ENCODE results near the gene PCF11.

DNA sequence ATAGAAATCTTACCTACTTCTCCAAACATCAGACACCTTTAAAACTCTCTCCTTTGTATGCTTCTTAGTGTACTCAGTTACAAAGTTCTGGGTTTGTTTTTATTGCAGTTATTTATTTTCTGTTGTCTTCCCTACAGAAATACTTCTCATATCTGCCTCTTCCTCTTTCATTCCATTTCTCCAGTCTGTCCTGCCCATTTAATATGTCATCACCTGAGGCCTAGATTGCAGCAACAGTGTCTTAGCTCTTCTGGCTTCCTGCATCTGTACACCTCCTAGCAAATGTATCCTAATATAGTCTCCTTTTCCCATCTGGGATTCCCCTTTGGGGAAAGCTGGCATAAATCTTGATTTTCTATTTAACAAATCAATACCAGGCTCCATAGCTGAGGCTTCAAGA lies 34.9 kb upstream of the PCF11 start:
- no peak for TF ChIP-seq SMC3 (IDR thresholded peaks at IDR 0.05)
- no peak for TF ChIP-seq EP300 (IDR thresholded peaks at IDR 0.05)
- no peak for TF ChIP-seq POLR2A (IDR thresholded peaks at IDR 0.05; ENCODE audit: low read length)
- no peak for TF ChIP-seq ZFP36 (IDR thresholded peaks at IDR 0.05; ENCODE audit: borderline replicate concordance, partially characterized antibody)
- TF ChIP-seq, protein P1, sequence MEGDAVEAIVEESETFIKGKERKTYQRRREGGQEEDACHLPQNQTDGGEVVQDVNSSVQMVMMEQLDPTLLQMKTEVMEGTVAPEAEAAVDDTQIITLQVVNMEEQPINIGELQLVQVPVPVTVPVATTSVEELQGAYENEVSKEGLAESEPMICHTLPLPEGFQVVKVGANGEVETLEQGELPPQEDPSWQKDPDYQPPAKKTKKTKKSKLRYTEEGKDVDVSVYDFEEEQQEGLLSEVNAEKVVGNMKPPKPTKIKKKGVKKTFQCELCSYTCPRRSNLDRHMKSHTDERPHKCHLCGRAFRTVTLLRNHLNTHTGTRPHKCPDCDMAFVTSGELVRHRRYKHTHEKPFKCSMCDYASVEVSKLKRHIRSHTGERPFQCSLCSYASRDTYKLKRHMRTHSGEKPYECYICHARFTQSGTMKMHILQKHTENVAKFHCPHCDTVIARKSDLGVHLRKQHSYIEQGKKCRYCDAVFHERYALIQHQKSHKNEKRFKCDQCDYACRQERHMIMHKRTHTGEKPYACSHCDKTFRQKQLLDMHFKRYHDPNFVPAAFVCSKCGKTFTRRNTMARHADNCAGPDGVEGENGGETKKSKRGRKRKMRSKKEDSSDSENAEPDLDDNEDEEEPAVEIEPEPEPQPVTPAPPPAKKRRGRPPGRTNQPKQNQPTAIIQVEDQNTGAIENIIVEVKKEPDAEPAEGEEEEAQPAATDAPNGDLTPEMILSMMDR (IDR thresholded peaks at IDR 0.05) = no peak
- TF ChIP-seq SREBF2 (IDR thresholded peaks at IDR 0.05) = no peak
- TF ChIP-seq NPAS2 (CRISPR knock-in tag; IDR thresholded peaks at IDR 0.05; ENCODE audit: borderline replicate concordance) = no peak
- no peak for TF ChIP-seq JUN (IDR thresholded peaks at IDR 0.05)
- TF ChIP-seq KDM5A (IDR thresholded peaks at IDR 0.05) = no peak
- no peak for TF ChIP-seq BHLHE40 (IDR thresholded peaks at IDR 0.05; ENCODE audit: low read depth, low read length)
- no peak for TF ChIP-seq CHD4 (IDR thresholded peaks at IDR 0.05; ENCODE audit: borderline replicate concordance)
- TF ChIP-seq, protein P2, sequence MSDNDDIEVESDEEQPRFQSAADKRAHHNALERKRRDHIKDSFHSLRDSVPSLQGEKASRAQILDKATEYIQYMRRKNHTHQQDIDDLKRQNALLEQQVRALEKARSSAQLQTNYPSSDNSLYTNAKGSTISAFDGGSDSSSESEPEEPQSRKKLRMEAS (IDR thresholded peaks at IDR 0.05) = no peak
- TF ChIP-seq, protein P3, sequence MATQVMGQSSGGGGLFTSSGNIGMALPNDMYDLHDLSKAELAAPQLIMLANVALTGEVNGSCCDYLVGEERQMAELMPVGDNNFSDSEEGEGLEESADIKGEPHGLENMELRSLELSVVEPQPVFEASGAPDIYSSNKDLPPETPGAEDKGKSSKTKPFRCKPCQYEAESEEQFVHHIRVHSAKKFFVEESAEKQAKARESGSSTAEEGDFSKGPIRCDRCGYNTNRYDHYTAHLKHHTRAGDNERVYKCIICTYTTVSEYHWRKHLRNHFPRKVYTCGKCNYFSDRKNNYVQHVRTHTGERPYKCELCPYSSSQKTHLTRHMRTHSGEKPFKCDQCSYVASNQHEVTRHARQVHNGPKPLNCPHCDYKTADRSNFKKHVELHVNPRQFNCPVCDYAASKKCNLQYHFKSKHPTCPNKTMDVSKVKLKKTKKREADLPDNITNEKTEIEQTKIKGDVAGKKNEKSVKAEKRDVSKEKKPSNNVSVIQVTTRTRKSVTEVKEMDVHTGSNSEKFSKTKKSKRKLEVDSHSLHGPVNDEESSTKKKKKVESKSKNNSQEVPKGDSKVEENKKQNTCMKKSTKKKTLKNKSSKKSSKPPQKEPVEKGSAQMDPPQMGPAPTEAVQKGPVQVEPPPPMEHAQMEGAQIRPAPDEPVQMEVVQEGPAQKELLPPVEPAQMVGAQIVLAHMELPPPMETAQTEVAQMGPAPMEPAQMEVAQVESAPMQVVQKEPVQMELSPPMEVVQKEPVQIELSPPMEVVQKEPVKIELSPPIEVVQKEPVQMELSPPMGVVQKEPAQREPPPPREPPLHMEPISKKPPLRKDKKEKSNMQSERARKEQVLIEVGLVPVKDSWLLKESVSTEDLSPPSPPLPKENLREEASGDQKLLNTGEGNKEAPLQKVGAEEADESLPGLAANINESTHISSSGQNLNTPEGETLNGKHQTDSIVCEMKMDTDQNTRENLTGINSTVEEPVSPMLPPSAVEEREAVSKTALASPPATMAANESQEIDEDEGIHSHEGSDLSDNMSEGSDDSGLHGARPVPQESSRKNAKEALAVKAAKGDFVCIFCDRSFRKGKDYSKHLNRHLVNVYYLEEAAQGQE (IDR thresholded peaks at IDR 0.05) = no peak
- TF ChIP-seq, protein P4, sequence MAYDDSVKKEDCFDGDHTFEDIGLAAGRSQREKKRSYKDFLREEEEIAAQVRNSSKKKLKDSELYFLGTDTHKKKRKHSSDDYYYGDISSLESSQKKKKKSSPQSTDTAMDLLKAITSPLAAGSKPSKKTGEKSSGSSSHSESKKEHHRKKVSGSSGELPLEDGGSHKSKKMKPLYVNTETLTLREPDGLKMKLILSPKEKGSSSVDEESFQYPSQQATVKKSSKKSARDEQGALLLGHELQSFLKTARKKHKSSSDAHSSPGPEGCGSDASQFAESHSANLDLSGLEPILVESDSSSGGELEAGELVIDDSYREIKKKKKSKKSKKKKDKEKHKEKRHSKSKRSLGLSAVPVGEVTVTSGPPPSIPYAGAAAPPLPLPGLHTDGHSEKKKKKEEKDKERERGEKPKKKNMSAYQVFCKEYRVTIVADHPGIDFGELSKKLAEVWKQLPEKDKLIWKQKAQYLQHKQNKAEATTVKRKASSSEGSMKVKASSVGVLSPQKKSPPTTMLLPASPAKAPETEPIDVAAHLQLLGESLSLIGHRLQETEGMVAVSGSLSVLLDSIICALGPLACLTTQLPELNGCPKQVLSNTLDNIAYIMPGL (CRISPR knock-in tag; IDR thresholded peaks at IDR 0.05; ENCODE audit: borderline replicate concordance) = no peak
